Neural progenitor cell (in vitro differentiated cells): Measurements from ENCODE around the gene POLN. TPM values are rescaled to one million over a fixed set of nuclear protein-coding genes. Genes with fewer than 3 reads are reported as not detected.

ENCODE experiments used
- DNase-seq: peaks from one replicate; pipeline ENCODE4 v3.0.0-alpha.2; 2016; ENCODE audit warnings: low spot score
- H2AFZ ChIP-seq: fragments of 200-600 bp; sonication (generic); replicated peaks from 2 replicates; pipeline ENCODE4 v1.6.1; 2016; ENCODE audit warnings: antibody characterized with exemption
- H3F3A ChIP-seq: fragments of 200-600 bp; sonication (generic); 2 replicates; pipeline ENCODE4 v1.6.1; 2016; ENCODE audit warnings: antibody characterized with exemption, low read depth
- H3K27ac ChIP-seq: fragments of 200-600 bp; sonication (generic); 2 replicates; pipeline ENCODE4 v1.5.1; 2016; ENCODE audit warnings: mild to moderate bottlenecking
- H3K27me3 ChIP-seq: fragments of 200-600 bp; sonication (generic); 2 replicates; pipeline ENCODE4 v1.6.1; 2016; ENCODE audit warnings: mild to moderate bottlenecking, moderate library complexity
- H3K36me3 ChIP-seq: fragments of 200-600 bp; sonication (generic); 2 replicates; pipeline ENCODE4 v1.5.1; 2016
- H3K4me1 ChIP-seq: fragments of 200-600 bp; sonication (generic); 2 replicates; pipeline ENCODE4 v1.6.1; 2016; ENCODE audit warnings: mixed run types
- H3K4me2 ChIP-seq: fragments of 200-600 bp; sonication (generic); 2 replicates; pipeline ENCODE4 v1.6.1; 2016
- H3K4me3 ChIP-seq: fragments of 200-600 bp; sonication (generic); 2 replicates; pipeline ENCODE4 v1.5.1; 2016
- H3K79me2 ChIP-seq: fragments of 200-600 bp; sonication (generic); 2 replicates; pipeline ENCODE4 v1.6.1; 2016; ENCODE audit warnings: low read depth
- H3K9ac ChIP-seq: fragments of 200-600 bp; sonication (generic); 2 replicates; pipeline ENCODE4 v1.6.1; 2016
- H3K9me3 ChIP-seq: fragments of 200-600 bp; sonication (generic); 2 replicates; pipeline ENCODE4 v1.5.1; 2016; ENCODE audit warnings: low read depth
- H4K20me1 ChIP-seq: fragments of 200-600 bp; sonication (generic); 2 replicates; pipeline ENCODE4 v1.6.1; 2016; ENCODE audit warnings: low read depth
- H3K27ac Mint-ChIP-seq: 3 replicates; pipeline ENCODE4 v1.8.0; 2021; ENCODE audit warnings: mixed read lengths
- H3K27me3 Mint-ChIP-seq: 2 replicates; pipeline ENCODE4 v1.8.0; 2022; ENCODE audit warnings: low read depth, mild to moderate bottlenecking, inconsistent platforms, moderate library complexity, mixed read lengths; ENCODE audit not compliant: insufficient read depth
- H3K36me3 Mint-ChIP-seq: 3 replicates; pipeline ENCODE4 v1.8.0; 2021; ENCODE audit warnings: mixed read lengths
- H3K4me1 Mint-ChIP-seq: 3 replicates; pipeline ENCODE4 v1.8.0; 2021; ENCODE audit warnings: mixed read lengths
- H3K4me3 Mint-ChIP-seq: 3 replicates; pipeline ENCODE4 v1.8.0; 2021; ENCODE audit warnings: mild to moderate bottlenecking, moderate library complexity, mixed read lengths
- H3K9me3 Mint-ChIP-seq: 3 replicates; pipeline ENCODE4 v1.8.0; 2020; ENCODE audit warnings: mixed read lengths
- CTCF ChIP-seq: fragments of 200-600 bp; sonication (generic); IDR thresholded peaks from 2 replicates; pipeline ENCODE4 v1.5.1; 2017; ENCODE audit warnings: antibody characterized with exemption, mild to moderate bottlenecking
- EZH2 ChIP-seq: fragments of 200-600 bp; sonication (generic); IDR thresholded peaks from 2 replicates; pipeline ENCODE4 v1.6.1; 2017; ENCODE audit warnings: antibody characterized with exemption, mild to moderate bottlenecking, moderate library complexity
- EZH2phosphoT487 ChIP-seq: fragments of 200-600 bp; sonication (generic); IDR thresholded peaks from 2 replicates; pipeline ENCODE4 v1.6.1; 2017; ENCODE audit warnings: antibody characterized with exemption
- total RNA-seq: library from RNA; depleted of rRNA; stranded (reverse); fragments of >200 nt; gene quantifications from 2 replicates; pipeline ENCODE4 v1.2.3, GENCODE V29; 2015; ENCODE audit warnings: low replicate concordance

Gene POLN
- total RNA-seq, 1 donor from 2014 or later = 1.7 TPM

GRCh38 chr4:2183394-2183793, 58.5 kb downstream of the POLN start:
- no peak overlapping the region for H3K9ac ChIP-seq
- Mint-ChIP-seq H3K4me3 (no peak overlapping the region), H3K36me3 (peaks cover 5% of the 10 kb centered on the region), H3K27ac (no peak overlapping the region), H3K9me3 (peaks cover 28% of the 10 kb centered on the region), H3K4me1 (no peaks in the 10 kb centered on the region), H3K27me3 (peaks cover 2% of the 10 kb centered on the region)
- H2AFZ ChIP-seq = no peak overlapping the region
- H3K9me3 ChIP-seq = peaks cover 6% of the 10 kb centered on the region
- no peaks in the 10 kb centered on the region for H3K79me2 ChIP-seq
- H3K4me1 ChIP-seq = no peaks in the 10 kb centered on the region
- no peaks in the 10 kb centered on the region for H3K27me3 ChIP-seq
- no peak for TF ChIP-seq EZH2
- no peak for TF ChIP-seq EZH2phosphoT487
- no peak for TF ChIP-seq CTCF
- H3K36me3 ChIP-seq = no peaks in the 10 kb centered on the region
- no peak overlapping the region for H3K27ac ChIP-seq
- H3K4me2 ChIP-seq = no peak overlapping the region
- H3F3A ChIP-seq = no peaks in the 10 kb centered on the region
- no peaks in the 10 kb centered on the region for H4K20me1 ChIP-seq
- no peak for DNase-seq
- H3K4me3 ChIP-seq = no peak overlapping the region

- Histone ChIP-seq H3K79me2 (no peaks in the 10 kb centered on the region), H3F3A (no peaks in the 10 kb centered on the region), H3K4me2 (no peak overlapping the region), H3K27me3 (no peaks in the 10 kb centered on the region), H3K36me3 (no peaks in the 10 kb centered on the region), H3K4me3 (no peak overlapping the region), H4K20me1 (no peaks in the 10 kb centered on the region), H3K27ac (no peak overlapping the region), H3K9me3 (peaks cover 6% of the 10 kb centered on the region), H2AFZ (no peak overlapping the region), H3K4me1 (no peaks in the 10 kb centered on the region), H3K9ac (no peak overlapping the region)
- peaks cover 26% of the 10 kb centered on the region for H3K9me3 Mint-ChIP-seq
- H3K4me1 Mint-ChIP-seq = no peaks in the 10 kb centered on the region
- peaks cover 5% of the 10 kb centered on the region for H3K27me3 Mint-ChIP-seq
- H3K27ac Mint-ChIP-seq = no peak overlapping the region
- DNase-seq = no peak
- no peak overlapping the region for H3K4me3 Mint-ChIP-seq
- H3K36me3 Mint-ChIP-seq = peaks cover 4% of the 10 kb centered on the region
- TF ChIP-seq EZH2 (no peak), CTCF (no peak), EZH2phosphoT487 (no peak)
Measured at GRCh38 chr4:2182994-2183393, 58.9 kb downstream of the POLN start.

- no peak overlapping the region for H3K27ac ChIP-seq
- H3K27me3 ChIP-seq = no peaks in the 10 kb centered on the region
- H3K27ac Mint-ChIP-seq = no peak overlapping the region
- no peaks in the 10 kb centered on the region for H4K20me1 ChIP-seq
- no peak for DNase-seq
- H3K9me3 ChIP-seq = peaks cover 6% of the 10 kb centered on the region
- H3K36me3 ChIP-seq = no peaks in the 10 kb centered on the region
- no peaks in the 10 kb centered on the region for H3K4me1 Mint-ChIP-seq
- no peaks in the 10 kb centered on the region for H3F3A ChIP-seq
- peaks cover 3% of the 10 kb centered on the region for H3K36me3 Mint-ChIP-seq
- H3K79me2 ChIP-seq = no peaks in the 10 kb centered on the region
- no peak overlapping the region for H3K9ac ChIP-seq
- H3K4me3 ChIP-seq = no peak overlapping the region
- H3K4me1 ChIP-seq = no peaks in the 10 kb centered on the region
- no peak for TF ChIP-seq CTCF
- TF ChIP-seq EZH2 = no peak
- no peak for TF ChIP-seq EZH2phosphoT487
- H3K4me2 ChIP-seq = no peak overlapping the region
- H3K27me3 Mint-ChIP-seq = peaks cover 5% of the 10 kb centered on the region
- H2AFZ ChIP-seq = no peak overlapping the region
- no peak overlapping the region for H3K4me3 Mint-ChIP-seq
- H3K9me3 Mint-ChIP-seq = peaks cover 10% of the 10 kb centered on the region
Measured at GRCh38 chr4:2180410-2180809, 61.5 kb downstream of the POLN start.
